IPS-20b (cell line): ENCODE data around the gene FAM83E.
"Not testable (repeated sequence)": the region's sequence is repeated elsewhere in the genome, so short reads cannot be mapped to it uniquely, and the experiment has no call there.

Experiments
- H3K27ac ChIP-seq: one replicate; pipeline ENCODE4 v1.5.1; 2013; ENCODE audit warnings: low read length
- H3K27me3 ChIP-seq: 2 replicates; pipeline ENCODE4 v1.6.1; 2013; ENCODE audit warnings: mild to moderate bottlenecking, low read length, inconsistent platforms; ENCODE audit not compliant: insufficient read depth
- H3K36me3 ChIP-seq: 2 replicates; pipeline ENCODE4 v1.6.1; 2013; ENCODE audit warnings: low read depth, mild to moderate bottlenecking, inconsistent platforms, low read length, moderate library complexity; ENCODE audit not compliant: insufficient read depth
- H3K4me1 ChIP-seq: 2 replicates; pipeline ENCODE4 v1.6.1; 2013; ENCODE audit warnings: mild to moderate bottlenecking, control low read depth, inconsistent platforms, low read length, moderate library complexity; ENCODE audit not compliant: insufficient read depth
- H3K4me3 ChIP-seq: 2 replicates; pipeline ENCODE4 v1.5.1; 2013; ENCODE audit warnings: mild to moderate bottlenecking, low read length, inconsistent platforms
- H3K9ac ChIP-seq: 2 replicates; pipeline ENCODE4 v1.6.1; 2013; ENCODE audit warnings: low read depth, mild to moderate bottlenecking, inconsistent platforms, low read length, moderate library complexity
- H3K9me3 ChIP-seq: 2 replicates; pipeline ENCODE4 v1.6.1; 2013; ENCODE audit warnings: mild to moderate bottlenecking, low read depth, low read length, inconsistent platforms; ENCODE audit not compliant: insufficient read depth

Gene FAM83E

DNA sequence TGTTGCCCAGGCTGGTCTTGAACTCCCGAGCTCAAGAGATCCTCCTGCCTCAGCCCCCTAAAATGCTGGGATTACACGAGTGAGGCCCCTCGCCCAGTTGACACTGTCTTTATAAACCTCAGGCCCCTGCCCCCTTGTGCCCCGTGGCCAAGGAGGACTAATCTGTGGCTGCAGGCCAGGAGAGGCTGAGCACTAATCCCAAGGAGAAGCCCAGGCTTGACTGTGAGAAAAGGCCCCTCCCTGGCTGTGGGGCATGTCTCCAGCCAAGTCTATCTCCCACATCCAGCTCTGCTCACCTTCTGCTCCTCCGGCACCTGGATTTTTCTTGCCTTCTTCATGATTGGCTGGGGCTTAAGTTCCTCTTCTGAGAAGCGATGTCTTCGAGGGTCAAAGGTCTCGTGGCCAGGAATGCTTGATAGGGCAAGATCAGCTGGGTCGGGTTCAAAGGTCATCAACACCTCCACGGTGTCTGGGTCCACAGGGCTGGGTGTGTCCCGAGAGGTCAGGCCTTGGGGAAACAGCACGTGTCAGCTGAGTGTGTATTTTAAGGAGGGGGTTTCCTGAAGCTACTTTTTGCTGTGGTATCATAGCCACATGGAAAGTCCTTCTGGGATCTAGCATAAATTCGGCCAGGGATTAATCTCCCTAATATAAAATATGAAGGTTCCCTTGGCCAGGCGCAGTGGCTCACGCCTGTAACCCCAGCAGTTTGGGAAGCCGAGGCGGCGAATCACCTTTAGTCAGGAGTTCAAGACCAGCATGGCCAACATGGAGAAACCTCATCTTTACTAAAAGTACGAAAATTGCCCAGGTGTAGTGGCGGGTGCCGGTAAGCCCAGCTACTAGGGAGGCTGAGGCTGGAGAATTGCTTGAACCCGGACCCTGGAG lies 18.5 kb upstream of the FAM83E start:
- no peak overlapping the region for H3K4me3 ChIP-seq
- H3K9ac ChIP-seq = no peak overlapping the region
- peaks cover 18% of the 10 kb centered on the region; the same call in 1 of the 2 replicates for H3K4me1 ChIP-seq

DNA sequence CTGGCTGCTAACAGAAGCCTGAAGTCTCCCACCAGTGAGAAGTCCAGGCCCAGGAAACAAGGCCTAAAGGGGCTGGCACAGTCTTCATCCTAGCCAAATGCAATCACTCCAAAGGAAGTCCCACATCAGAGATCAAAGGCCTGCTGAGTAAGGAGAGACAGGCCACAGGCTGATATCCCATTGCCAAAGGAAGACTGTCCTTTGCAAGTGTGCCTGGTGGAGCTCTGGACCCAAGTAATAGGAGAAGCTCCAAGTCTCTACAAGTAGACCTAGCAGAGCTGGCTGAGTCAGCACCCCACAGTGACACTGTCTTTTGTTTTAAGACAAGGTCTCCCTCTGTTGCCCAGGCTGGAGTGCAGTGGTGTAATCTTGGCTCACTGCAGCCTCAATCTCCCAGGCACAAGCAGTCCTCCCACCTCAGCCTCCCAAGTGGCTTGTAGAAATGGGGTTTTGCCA lies 17.8 kb upstream of the FAM83E start:
- Histone ChIP-seq H3K9ac (no peak overlapping the region), H3K27me3 (peaks cover 12% of the 10 kb centered on the region; the same call in 1 of the 2 replicates), H3K4me1 (peaks cover 17% of the 10 kb centered on the region; the same call in 1 of the 2 replicates), H3K36me3 (no peaks in the 10 kb centered on the region), H3K4me3 (no peak overlapping the region), H3K27ac (no peak overlapping the region), H3K9me3 (no peaks in the 10 kb centered on the region)

More for the DNA sequence above, 18.5 kb upstream of the FAM83E start:
- Histone ChIP-seq H3K27ac (no peak overlapping the region), H3K27me3 (peaks cover 12% of the 10 kb centered on the region; the same call in 1 of the 2 replicates), H3K9me3 (no peaks in the 10 kb centered on the region), H3K36me3 (peaks cover under 1% of the 10 kb centered on the region; the same call in 1 of the 2 replicates)

DNA sequence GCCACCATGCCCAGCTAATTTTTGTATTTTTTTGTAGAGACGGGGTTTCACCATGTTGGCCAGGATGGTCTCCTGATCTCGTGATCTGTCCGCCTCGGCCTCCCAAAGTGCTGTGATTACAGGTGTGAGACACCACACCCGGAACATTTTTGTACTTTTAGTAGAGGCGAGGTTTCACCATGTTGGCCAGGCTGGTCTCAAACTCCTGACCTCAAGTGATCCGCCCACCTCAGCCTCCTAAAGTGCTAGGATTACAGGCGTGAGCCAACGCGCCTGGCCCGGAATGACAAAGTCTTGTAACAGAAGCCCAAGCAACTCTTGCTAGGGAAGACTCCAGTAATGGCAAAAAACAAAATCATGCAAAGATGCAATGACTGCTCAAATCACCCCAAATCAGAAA lies 17.4 kb upstream of the FAM83E start:
- H3K4me3 ChIP-seq, H3K27ac ChIP-seq, H3K36me3 ChIP-seq, H3K9ac ChIP-seq, H3K9me3 ChIP-seq: not testable (repeated sequence)
- Histone ChIP-seq H3K4me1 (peaks cover 17% of the 10 kb centered on the region; the same call in 1 of the 2 replicates), H3K27me3 (peaks cover 12% of the 10 kb centered on the region; the same call in 1 of the 2 replicates)

DNA sequence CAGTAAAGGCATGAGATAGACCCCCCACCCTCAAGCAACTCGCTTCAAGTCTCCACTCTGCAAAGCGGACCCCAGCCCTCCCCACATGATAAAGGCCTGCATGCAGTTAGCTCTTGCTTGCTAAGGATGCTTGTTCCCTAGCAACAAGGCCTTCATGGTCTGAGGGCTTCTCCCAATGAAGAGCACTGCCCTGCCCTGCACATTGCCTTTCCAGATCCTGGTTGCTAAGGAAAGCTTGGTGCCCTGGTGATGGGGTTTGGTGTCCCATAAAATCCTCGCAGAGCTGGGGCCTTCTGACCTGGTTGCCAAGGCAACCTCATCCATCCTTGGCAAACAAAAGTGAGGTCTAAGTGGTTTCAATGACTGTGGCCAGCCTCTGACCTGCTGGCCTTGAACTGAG lies 16.3 kb upstream of the FAM83E start:
- H3K4me1 ChIP-seq = peaks cover 17% of the 10 kb centered on the region; the same call in 1 of the 2 replicates
- H3K4me3 ChIP-seq = peak overlapping the region; percentile 56
- no peaks in the 10 kb centered on the region for H3K36me3 ChIP-seq
- peak overlapping the region; percentile 68; the same call in 1 of the 2 replicates for H3K9ac ChIP-seq
- peaks cover 6% of the 10 kb centered on the region; the same call in 1 of the 2 replicates for H3K27me3 ChIP-seq
- H3K27ac ChIP-seq = peak overlapping the region; percentile 36
- H3K9me3 ChIP-seq = no peaks in the 10 kb centered on the region

DNA sequence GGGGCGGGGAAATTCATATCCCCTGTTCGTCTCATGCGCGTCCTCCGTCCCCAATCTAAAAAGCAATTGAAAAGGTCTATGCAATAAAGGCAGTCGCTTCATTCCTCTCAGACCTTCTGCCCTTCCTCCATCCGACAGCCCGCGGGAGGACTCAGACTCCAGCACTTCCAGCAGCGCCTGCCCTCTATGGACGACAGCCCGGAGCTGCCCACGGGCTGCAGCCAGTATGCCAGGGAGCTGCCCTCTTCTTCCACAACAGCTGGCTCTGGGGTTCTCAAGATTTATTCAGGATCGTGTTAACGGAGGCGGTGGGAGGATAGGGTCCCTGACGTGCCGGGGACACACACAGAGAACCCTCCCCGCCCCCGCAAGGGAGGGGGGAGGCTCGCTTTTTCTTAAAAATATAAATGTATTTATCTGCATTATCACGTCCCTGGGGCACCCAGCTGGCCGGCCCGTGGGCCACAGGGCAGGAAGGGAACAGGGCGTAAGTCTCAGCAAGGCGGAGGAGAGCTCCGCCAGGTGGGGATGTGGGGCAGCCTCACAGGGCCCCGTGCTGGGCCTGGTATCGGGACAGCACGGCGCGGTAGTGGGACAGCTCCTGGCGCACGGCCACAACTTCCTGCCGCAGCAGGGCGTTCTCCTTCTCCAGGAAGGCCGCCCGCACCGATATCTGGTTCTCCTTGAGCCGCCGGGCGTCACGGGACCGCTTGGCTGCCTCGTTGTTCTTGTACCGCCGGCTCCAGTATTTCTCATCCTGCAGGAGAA lies 15.6 kb upstream of the FAM83E start:
- Histone ChIP-seq H3K36me3 (no peaks in the 10 kb centered on the region), H3K27me3 (no peaks in the 10 kb centered on the region), H3K9ac (peak overlapping the region; percentile 68; the same call in 1 of the 2 replicates), H3K4me3 (peak overlapping the region; percentile 56), H3K4me1 (peaks cover 17% of the 10 kb centered on the region; the same call in 1 of the 2 replicates), H3K9me3 (no peaks in the 10 kb centered on the region), H3K27ac (peak overlapping the region; percentile 36)

DNA sequence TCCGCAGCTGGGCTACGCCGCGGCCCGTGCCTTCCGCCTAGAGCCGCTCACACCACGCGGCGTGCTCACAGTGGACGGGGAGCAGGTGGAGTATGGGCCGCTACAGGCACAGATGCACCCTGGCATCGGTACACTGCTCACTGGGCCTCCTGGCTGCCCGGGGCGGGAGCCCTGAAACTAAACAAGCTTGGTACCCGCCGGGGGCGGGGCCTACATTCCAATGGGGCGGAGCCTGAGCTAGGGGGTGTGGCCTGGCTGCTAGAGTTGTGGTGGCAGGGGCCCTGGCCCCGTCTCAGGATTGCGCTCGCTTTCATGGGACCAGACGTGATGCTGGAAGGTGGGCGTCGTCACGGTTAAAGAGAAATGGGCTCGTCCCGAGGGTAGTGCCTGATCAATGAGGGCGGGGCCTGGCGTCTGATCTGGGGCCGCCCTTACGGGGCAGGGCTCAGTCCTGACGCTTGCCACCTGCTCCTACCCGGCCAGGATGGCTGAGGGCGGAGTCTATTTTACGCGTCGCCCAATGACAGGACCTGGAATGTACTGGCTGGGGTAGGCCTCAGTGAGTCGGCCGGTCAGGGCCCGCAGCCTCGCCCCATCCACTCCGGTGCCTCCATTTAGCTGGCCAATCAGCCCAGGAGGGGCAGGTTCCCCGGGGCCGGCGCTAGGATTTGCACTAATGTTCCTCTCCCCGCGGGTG lies 14.9 kb upstream of the FAM83E start:
- Histone ChIP-seq H3K4me1 (peaks cover 17% of the 10 kb centered on the region; the same call in 1 of the 2 replicates), H3K27ac (peak overlapping the region; percentile 4), H3K27me3 (no peaks in the 10 kb centered on the region), H3K36me3 (no peaks in the 10 kb centered on the region), H3K9me3 (no peaks in the 10 kb centered on the region), H3K4me3 (peak overlapping the region; percentile 56; the same call in 1 of the 2 replicates), H3K9ac (peak overlapping the region; percentile 68; the same call in 1 of the 2 replicates)

DNA sequence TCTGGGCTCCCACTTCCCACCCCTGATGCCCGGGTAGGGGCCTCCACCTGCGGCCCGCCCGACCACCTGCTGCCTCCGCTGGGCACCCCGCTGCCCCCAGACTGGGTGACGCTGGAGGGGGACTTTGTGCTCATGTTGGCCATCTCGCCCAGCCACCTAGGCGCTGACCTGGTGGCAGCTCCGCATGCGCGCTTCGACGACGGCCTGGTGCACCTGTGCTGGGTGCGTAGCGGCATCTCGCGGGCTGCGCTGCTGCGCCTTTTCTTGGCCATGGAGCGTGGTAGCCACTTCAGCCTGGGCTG lies 14.4 kb upstream of the FAM83E start:
- Histone ChIP-seq H3K36me3 (no peaks in the 10 kb centered on the region), H3K9ac (no peak overlapping the region; the same call in 1 of the 2 replicates), H3K27me3 (no peaks in the 10 kb centered on the region), H3K4me1 (peaks cover 15% of the 10 kb centered on the region; the same call in 1 of the 2 replicates), H3K27ac (no peak overlapping the region), H3K9me3 (no peaks in the 10 kb centered on the region), H3K4me3 (peak overlapping the region; percentile 16; the same call in 1 of the 2 replicates)

DNA sequence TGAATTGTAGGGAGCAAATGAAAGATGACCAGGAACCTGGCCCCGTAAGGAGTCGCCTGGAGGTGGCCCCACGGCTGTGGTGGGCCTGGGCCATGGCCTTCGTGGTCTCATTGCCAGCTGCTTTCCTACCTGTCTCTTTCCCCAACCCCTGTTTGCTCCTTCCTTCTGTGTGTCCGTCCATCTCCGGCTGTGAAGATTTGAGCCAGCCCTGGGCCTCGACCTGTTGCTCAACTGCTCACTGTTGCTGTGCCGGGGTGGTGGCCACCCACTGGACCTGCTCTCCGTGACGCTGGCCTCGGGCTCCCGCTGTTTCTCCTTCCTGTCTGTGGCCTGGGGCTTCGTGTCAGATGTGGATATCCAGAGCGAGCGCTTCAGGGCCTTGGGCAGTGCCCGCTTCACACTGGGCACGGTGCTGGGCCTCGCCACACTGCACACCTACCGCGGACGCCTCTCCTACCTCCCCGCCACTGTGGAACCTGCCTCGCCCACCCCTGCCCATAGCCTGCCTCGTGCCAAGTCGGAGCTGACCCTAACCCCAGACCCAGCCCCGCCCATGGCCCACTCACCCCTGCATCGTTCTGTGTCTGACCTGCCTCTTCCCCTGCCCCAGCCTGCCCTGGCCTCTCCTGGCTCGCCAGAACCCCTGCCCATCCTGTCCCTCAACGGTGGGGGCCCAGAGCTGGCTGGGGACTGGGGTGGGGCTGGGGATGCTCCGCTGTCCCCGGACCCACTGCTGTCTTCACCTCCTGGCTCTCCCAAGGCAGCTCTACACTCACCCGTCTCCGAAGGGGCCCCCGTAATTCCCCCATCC lies 13.8 kb upstream of the FAM83E start:
- Histone ChIP-seq H3K4me1 (peaks cover 11% of the 10 kb centered on the region; the same call in 1 of the 2 replicates), H3K36me3 (no peaks in the 10 kb centered on the region), H3K9ac (no peak overlapping the region), H3K27me3 (no peaks in the 10 kb centered on the region), H3K4me3 (no peak overlapping the region), H3K9me3 (no peaks in the 10 kb centered on the region), H3K27ac (no peak overlapping the region)

DNA sequence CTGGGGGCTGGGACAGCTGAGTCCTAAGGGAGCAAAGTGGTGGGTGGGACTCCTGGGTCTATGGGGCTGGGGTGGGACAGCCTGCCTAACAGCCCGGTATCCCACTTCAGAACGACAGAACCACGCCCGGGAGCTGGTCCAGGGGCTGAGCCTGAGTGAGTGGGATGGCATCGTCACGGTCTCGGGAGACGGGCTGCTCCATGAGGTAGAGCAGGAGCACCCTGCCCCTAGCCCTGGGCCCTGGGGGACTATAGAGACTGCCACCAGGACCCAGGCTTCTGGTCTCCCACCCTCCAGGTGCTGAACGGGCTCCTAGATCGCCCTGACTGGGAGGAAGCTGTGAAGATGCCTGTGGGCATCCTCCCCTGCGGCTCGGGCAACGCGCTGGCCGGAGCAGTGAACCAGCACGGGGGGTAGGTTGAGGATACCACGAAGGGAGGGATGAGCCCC lies 13.0 kb upstream of the FAM83E start:
- no peaks in the 10 kb centered on the region for H3K36me3 ChIP-seq
- H3K27ac ChIP-seq = no peak overlapping the region
- no peak overlapping the region for H3K9ac ChIP-seq
- H3K4me3 ChIP-seq = no peak overlapping the region
- H3K27me3 ChIP-seq = no peaks in the 10 kb centered on the region
- peaks cover 16% of the 10 kb centered on the region; the same call in 1 of the 2 replicates for H3K4me1 ChIP-seq
- no peaks in the 10 kb centered on the region for H3K9me3 ChIP-seq

DNA sequence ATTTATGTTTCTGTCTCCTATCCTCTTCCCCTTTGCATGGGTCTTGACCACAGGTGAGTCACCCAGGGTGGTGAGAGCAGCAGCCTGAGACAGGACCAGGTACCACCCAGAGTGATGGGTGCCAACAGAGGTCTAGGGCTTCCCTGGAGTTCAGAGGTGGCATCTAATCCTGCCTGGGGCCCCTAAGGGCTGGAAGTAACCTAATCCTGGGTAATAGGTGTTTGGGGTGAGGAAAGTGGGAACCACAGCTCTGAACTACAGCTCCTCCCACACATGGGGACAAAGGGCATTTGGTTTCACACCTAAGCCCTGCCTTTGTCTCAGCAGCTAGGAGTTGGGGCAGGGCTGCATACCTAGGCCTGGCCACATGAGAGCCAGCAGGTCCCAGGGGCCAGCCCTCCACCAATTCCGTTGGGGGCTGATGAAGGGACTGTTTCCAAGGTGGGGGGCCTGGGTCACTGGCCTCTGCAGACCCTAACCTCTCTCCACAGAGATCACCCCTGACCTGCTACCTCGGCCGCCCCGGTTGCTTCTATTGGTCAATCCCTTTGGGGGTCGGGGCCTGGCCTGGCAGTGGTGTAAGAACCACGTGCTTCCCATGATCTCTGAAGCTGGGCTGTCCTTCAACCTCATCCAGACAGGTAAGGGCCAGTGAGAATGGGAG lies 12.5 kb upstream of the FAM83E start:
- no peak overlapping the region for H3K4me3 ChIP-seq
- H3K27ac ChIP-seq = no peak overlapping the region
- no peaks in the 10 kb centered on the region for H3K9me3 ChIP-seq
- H3K4me1 ChIP-seq = peaks cover 16% of the 10 kb centered on the region; the same call in 1 of the 2 replicates
- H3K9ac ChIP-seq = no peak overlapping the region
- no peaks in the 10 kb centered on the region for H3K27me3 ChIP-seq
- no peaks in the 10 kb centered on the region for H3K36me3 ChIP-seq
